Neutrophil (primary cell): Measurements from ENCODE around the gene RIC1.

Source experiments
- H3K27ac ChIP-seq: fragments of 200-600 bp; sonication (generic); 2 replicates; pipeline ENCODE4 v1.5.1; 2016; ENCODE audit warnings: mild to moderate bottlenecking, moderate library complexity
- H3K27me3 ChIP-seq: fragments of 200-600 bp; sonication (generic); 2 replicates; pipeline ENCODE4 v1.6.0; 2016; ENCODE audit warnings: mild to moderate bottlenecking
- H3K36me3 ChIP-seq: fragments of 200-600 bp; sonication (generic); 2 replicates; pipeline ENCODE4 v1.5.1; 2017
- H3K4me1 ChIP-seq, 2 experiments: fragments of 200-600 bp in 1 of 2; sonication (generic) in 1 of 2; 1 replicate in 1 of 2; 2 replicates in 1 of 2; pipeline versions ENCODE4 v1.5.1 to v1.6.1; 2013 to 2016; ENCODE audit warnings: low read depth in 1 of 2, low read length in 1 of 2, mild to moderate bottlenecking in 1 of 2, moderate library complexity in 1 of 2; ENCODE audit not compliant: control insufficient read depth in 1 of 2, insufficient read depth in 1 of 2
- H3K4me3 ChIP-seq, 2 experiments: fragments of 200-600 bp in 1 of 2; sonication (generic) in 1 of 2; 1 replicate in 1 of 2; 2 replicates in 1 of 2; pipeline ENCODE4 v1.5.1; 2013 to 2016; ENCODE audit warnings: low read depth in 1 of 2, low read length in 1 of 2, mild to moderate bottlenecking in 1 of 2, moderate library complexity in 1 of 2
- H3K9me3 ChIP-seq: fragments of 200-600 bp; sonication (generic); 2 replicates; pipeline ENCODE4 v1.5.1; 2016
- TF ChIP-seq, protein P1 (sequence below): fragments of 200-600 bp; sonication (generic); IDR thresholded peaks from 2 replicates; pipeline ENCODE4 v1.5.1; 2016; ENCODE audit warnings: antibody characterized with exemption

RIC1 gene

GRCh38 chr9:5820425-5820824 lies 191.5 kb downstream of the RIC1 start:
- TF ChIP-seq, protein P1, sequence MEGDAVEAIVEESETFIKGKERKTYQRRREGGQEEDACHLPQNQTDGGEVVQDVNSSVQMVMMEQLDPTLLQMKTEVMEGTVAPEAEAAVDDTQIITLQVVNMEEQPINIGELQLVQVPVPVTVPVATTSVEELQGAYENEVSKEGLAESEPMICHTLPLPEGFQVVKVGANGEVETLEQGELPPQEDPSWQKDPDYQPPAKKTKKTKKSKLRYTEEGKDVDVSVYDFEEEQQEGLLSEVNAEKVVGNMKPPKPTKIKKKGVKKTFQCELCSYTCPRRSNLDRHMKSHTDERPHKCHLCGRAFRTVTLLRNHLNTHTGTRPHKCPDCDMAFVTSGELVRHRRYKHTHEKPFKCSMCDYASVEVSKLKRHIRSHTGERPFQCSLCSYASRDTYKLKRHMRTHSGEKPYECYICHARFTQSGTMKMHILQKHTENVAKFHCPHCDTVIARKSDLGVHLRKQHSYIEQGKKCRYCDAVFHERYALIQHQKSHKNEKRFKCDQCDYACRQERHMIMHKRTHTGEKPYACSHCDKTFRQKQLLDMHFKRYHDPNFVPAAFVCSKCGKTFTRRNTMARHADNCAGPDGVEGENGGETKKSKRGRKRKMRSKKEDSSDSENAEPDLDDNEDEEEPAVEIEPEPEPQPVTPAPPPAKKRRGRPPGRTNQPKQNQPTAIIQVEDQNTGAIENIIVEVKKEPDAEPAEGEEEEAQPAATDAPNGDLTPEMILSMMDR = no peak
- no peaks in the 10 kb centered on the region for H3K27me3 ChIP-seq
- H3K9me3 ChIP-seq = no peaks in the 10 kb centered on the region
- peaks cover 33% of the 10 kb centered on the region for H3K36me3 ChIP-seq
- no peaks in the 10 kb centered on the region for H3K4me1 ChIP-seq
- H3K27ac ChIP-seq = no peak overlapping the region
- no peak overlapping the region for H3K4me3 ChIP-seq

GRCh38 chr9:5825223-5825622 lies 196.3 kb downstream of the RIC1 start:
- no peaks in the 10 kb centered on the region for H3K4me1 ChIP-seq
- no peaks in the 10 kb centered on the region for H3K9me3 ChIP-seq
- H3K36me3 ChIP-seq = peaks cover 34% of the 10 kb centered on the region
- TF ChIP-seq, protein P1 = no peak
- no peak overlapping the region for H3K27ac ChIP-seq
- no peaks in the 10 kb centered on the region for H3K27me3 ChIP-seq
- H3K4me3 ChIP-seq = no peak overlapping the region
